Retinal pigment epithelial cell (primary cell): ENCODE measurements around the gene TMEM140.
A peak's percentile ranks its signal among the peaks of the same experiment; 100 is the strongest.

Experiments used
- DNase-seq: peaks from one replicate; pipeline ENCODE4 v3.0.0-alpha.2; 2010; ENCODE audit warnings: low read depth
- H3K4me3 ChIP-seq: 2 replicates; pipeline ENCODE4 v1.5.1; 2011; ENCODE audit warnings: mild to moderate bottlenecking, low read length, control low read depth, moderate library complexity
- CTCF ChIP-seq: conservative IDR thresholded peaks from 2 replicates; pipeline ENCODE4 v1.5.1; 2011; ENCODE audit warnings: low read depth, low read length, control low read depth, inconsistent platforms

Gene TMEM140

GRCh38 chr7:135194494-135195095 lies 46.7 kb downstream of the TMEM140 start:
- no peak for TF ChIP-seq CTCF
- no peak for DNase-seq
- H3K4me3 ChIP-seq, result no peak overlapping the region

GRCh38 chr7:135195156-135195555 lies 47.3 kb downstream of the TMEM140 start:
- no peak for TF ChIP-seq CTCF
- no peak overlapping the region for H3K4me3 ChIP-seq
- DNase-seq, result no peak

- no peak for DNase-seq
- no peak for TF ChIP-seq CTCF
- no peak overlapping the region for H3K4me3 ChIP-seq
Measured at GRCh38 chr7:135195968-135196629, 48.2 kb downstream of the TMEM140 start.

- no peak for TF ChIP-seq CTCF
- no peak overlapping the region for H3K4me3 ChIP-seq
- DNase-seq, result no peak
Measured at GRCh38 chr7:135197343-135197742, 49.5 kb downstream of the TMEM140 start.

- DNase-seq, result no peak
- H3K4me3 ChIP-seq, result no peak overlapping the region
- TF ChIP-seq CTCF, result no peak
Measured at GRCh38 chr7:135197906-135198655, 50.2 kb downstream of the TMEM140 start.

GRCh38 chr7:135199439-135199838 lies 51.6 kb downstream of the TMEM140 start:
- no peak overlapping the region for H3K4me3 ChIP-seq
- no peak for DNase-seq
- TF ChIP-seq CTCF, result no peak

GRCh38 chr7:135200821-135201331 lies 53.0 kb downstream of the TMEM140 start:
- peak; percentile 37 for DNase-seq
- no peak for TF ChIP-seq CTCF
- H3K4me3 ChIP-seq, result no peak overlapping the region
